ENCODE data around the gene DHRS4L2. TPM values are rescaled to one million over a fixed set of nuclear protein-coding genes. Genes with fewer than 3 reads are reported as not detected.
A peak's percentile ranks its signal among the peaks of the same experiment; 100 is the strongest.
"Not testable (repeated sequence)": the region's sequence is repeated elsewhere in the genome, so short reads cannot be mapped to it uniquely, and the experiment has no call there.

The DHRS4L2 gene
- total RNA-seq (2013) = 51.4 TPM
- polyA plus RNA-seq (10 to 100 TPM; 22.1 to 46.6 (median 42.6) TPM), polyA minus RNA-seq (9.6 and 21.2 TPM in 2 replicates), total RNA-seq (0.67 to 9.9 (median 6.0) reads per million in 11 experiments)

- intact Hi-C loops (cut with micrococcal nuclease) = loop anchor here in 1 of 2 donors (5.0 to 10.0 kb wide), 2 partner anchors 44 to 116 kb away; no protein-coding TSS in a partner anchor
- H3K9me3 ChIP-seq (replicated peaks in 1 of 2; ENCODE audit: control insufficient read depth in 1 of 2, insufficient read depth in 1 of 2, low read length in 2 of 2); H3K36me3 ChIP-seq (replicated peaks in 1 of 2; ENCODE audit: control insufficient read depth in 1 of 2, insufficient read depth in 2 of 2, low read length in 2 of 2); H4K20me1 ChIP-seq (ENCODE audit: insufficient read depth, low read length); H3K9me3 Mint-ChIP-seq; H3K27me3 ChIP-seq (ENCODE audit: control insufficient read depth in 2 of 2, insufficient read depth in 2 of 2, low read length in 2 of 2); H3K36me3 Mint-ChIP-seq; H3K79me2 ChIP-seq (ENCODE audit: insufficient read depth, low read length); H3K27me3 Mint-ChIP-seq (ENCODE audit: low read depth in 3 of 3): not testable (repeated sequence)
- Histone ChIP-seq H3K4me3 (replicated peaks in 1 of 3; ENCODE audit: low read depth in 2 of 3, low read length in 3 of 3) (peak within 1 kb of the TSS; percentile 17 to 74 (median 39)), H3K4me1 (ENCODE audit: control insufficient read depth in 1 of 2, insufficient read depth in 2 of 2, low read length in 2 of 2) (peaks cover 25 to 28% of the 10 kb centered on the region in 2 donors), H3K27ac (ENCODE audit: low read depth in 1 of 2, low read length in 2 of 2) (peak within 1 kb of the TSS; percentile 20 to 62), H3K9ac (ENCODE audit: insufficient read depth, low read length, poor library complexity, severe bottlenecking) (peak within 1 kb of the TSS; percentile 54), H2AFZ (ENCODE audit: insufficient read depth, low read depth, low read length, poor library complexity, severe bottlenecking) (peak within 1 kb of the TSS; percentile 68), H3K4me2 (replicated peaks; ENCODE audit: extremely low read depth, low read length, poor library complexity, severe bottlenecking) (peak within 1 kb of the TSS; percentile 67)
- Mint-ChIP-seq H3K4me1 (peaks cover 53% of the 10 kb centered on the region), H3K4me3 (peak within 1 kb of the TSS; percentile 80 to 89), H3K27ac (peak within 1 kb of the TSS; percentile 80 to 87 (median 83))
- peak; percentile 45 to 64 (median 51) for DNase-seq
- WGBS (ENCODE audit: insufficient coverage) = 2% methylated on average over 40 of the region's 40 CpGs
Measured at GRCh38 chr14:23988607-23989363, at the start of gene DHRS4L2. Gene DHRS4L2, plus strand, starts transcription at chr14:23988929. Its CDS starts 19 bp downstream, at chr14:23988948.

- no peak for DNase-seq
- H3K4me2 ChIP-seq (replicated peaks; ENCODE audit: extremely low read depth, low read length, poor library complexity, severe bottlenecking) = no peak overlapping the region
- 73% methylated on average over 1 of the region's 3 CpGs for WGBS (ENCODE audit: insufficient coverage)
- Mint-ChIP-seq H3K27me3 (ENCODE audit: low read depth in 3 of 3) (peaks cover 0 to 2% (median 2%) of the 10 kb centered on the region in 3 donors), H3K27ac (peak overlapping the region in 1 of 7 donors; percentile 23), H3K4me1 (peaks cover 1% of the 10 kb centered on the region), H3K9me3 (no peaks in the 10 kb centered on the region), H3K36me3 (peaks cover 17 to 28% of the 10 kb centered on the region in 2 donors), H3K4me3 (no peak overlapping the region)
- no peaks in the 10 kb centered on the region for H3K4me1 ChIP-seq (ENCODE audit: control insufficient read depth in 1 of 2, insufficient read depth in 2 of 2, low read length in 2 of 2)
- no peaks in the 10 kb centered on the region for H3K79me2 ChIP-seq (ENCODE audit: insufficient read depth, low read length)
- H3K27ac ChIP-seq (ENCODE audit: low read depth in 1 of 2, low read length in 2 of 2) = no peak overlapping the region
- H3K9me3 ChIP-seq (replicated peaks in 1 of 2; ENCODE audit: control insufficient read depth in 1 of 2, insufficient read depth in 1 of 2, low read length in 2 of 2) = no peaks in the 10 kb centered on the region
- peaks cover 3 to 18% of the 10 kb centered on the region in 2 donors for H3K36me3 ChIP-seq (replicated peaks in 1 of 2; ENCODE audit: control insufficient read depth in 1 of 2, insufficient read depth in 2 of 2, low read length in 2 of 2)
- no peak overlapping the region for H3K4me3 ChIP-seq (replicated peaks in 1 of 3; ENCODE audit: low read depth in 2 of 3, low read length in 3 of 3)
- H4K20me1 ChIP-seq (ENCODE audit: insufficient read depth, low read length) = no peaks in the 10 kb centered on the region
- intact Hi-C loops (cut with micrococcal nuclease) = no loop called here
- no peaks in the 10 kb centered on the region for H3K27me3 ChIP-seq (ENCODE audit: control insufficient read depth in 2 of 2, insufficient read depth in 2 of 2, low read length in 2 of 2)
- no peak for TF ChIP-seq CTCF (IDR thresholded peaks at IDR 0.05)
- H3K9ac ChIP-seq (ENCODE audit: insufficient read depth, low read length, poor library complexity, severe bottlenecking) = no peak overlapping the region
- no peak overlapping the region for H2AFZ ChIP-seq (ENCODE audit: insufficient read depth, low read depth, low read length, poor library complexity, severe bottlenecking)
Measured at GRCh38 chr14:23939607-23940326, 49.0 kb upstream of the DHRS4L2 start.
